AG09309 (cell line): ENCODE measurements around the gene FNDC10.

Source experiments
- DNase-seq: peaks from one replicate; pipeline ENCODE4 v3.0.0-alpha.2; 2010; ENCODE audit warnings: low read depth
- H3K4me3 ChIP-seq: 2 replicates; pipeline ENCODE4 v1.5.1; 2011; ENCODE audit warnings: mild to moderate bottlenecking, low read depth, low read length, moderate library complexity; ENCODE audit not compliant: control insufficient read depth
- TF ChIP-seq, protein P1 (sequence below): IDR thresholded peaks from 2 replicates; pipeline ENCODE4 v1.5.1; 2011; ENCODE audit warnings: mild to moderate bottlenecking, low read depth, low read length, inconsistent platforms; ENCODE audit not compliant: insufficient read depth, control insufficient read depth; ENCODE audit errors: missing control alignments

The FNDC10 gene

DNA sequence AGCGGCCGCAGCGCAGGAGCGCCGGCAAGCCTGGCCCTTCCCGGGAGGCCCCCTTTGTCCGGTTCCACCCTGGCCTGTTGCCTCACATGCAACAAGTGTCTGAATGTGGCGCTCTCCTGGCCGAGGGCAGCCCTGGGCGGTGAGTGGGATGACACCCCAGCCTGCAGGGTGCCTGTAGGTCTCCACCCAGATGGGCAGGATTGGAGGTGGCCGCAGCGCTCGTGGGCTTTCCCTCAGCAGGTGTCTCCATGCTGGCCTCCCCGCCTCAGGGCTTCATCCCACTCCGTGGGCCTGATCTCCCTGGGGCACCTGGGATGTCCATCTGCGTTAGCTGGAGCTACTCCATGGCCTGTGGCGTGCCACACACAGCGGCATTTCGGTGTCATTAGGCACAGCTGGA, 16.9 kb upstream of the FNDC10 start:
- TF ChIP-seq, protein P1, sequence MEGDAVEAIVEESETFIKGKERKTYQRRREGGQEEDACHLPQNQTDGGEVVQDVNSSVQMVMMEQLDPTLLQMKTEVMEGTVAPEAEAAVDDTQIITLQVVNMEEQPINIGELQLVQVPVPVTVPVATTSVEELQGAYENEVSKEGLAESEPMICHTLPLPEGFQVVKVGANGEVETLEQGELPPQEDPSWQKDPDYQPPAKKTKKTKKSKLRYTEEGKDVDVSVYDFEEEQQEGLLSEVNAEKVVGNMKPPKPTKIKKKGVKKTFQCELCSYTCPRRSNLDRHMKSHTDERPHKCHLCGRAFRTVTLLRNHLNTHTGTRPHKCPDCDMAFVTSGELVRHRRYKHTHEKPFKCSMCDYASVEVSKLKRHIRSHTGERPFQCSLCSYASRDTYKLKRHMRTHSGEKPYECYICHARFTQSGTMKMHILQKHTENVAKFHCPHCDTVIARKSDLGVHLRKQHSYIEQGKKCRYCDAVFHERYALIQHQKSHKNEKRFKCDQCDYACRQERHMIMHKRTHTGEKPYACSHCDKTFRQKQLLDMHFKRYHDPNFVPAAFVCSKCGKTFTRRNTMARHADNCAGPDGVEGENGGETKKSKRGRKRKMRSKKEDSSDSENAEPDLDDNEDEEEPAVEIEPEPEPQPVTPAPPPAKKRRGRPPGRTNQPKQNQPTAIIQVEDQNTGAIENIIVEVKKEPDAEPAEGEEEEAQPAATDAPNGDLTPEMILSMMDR = no peak
- no peak for DNase-seq
- H3K4me3 ChIP-seq = peak overlapping the region; percentile 96

DNA sequence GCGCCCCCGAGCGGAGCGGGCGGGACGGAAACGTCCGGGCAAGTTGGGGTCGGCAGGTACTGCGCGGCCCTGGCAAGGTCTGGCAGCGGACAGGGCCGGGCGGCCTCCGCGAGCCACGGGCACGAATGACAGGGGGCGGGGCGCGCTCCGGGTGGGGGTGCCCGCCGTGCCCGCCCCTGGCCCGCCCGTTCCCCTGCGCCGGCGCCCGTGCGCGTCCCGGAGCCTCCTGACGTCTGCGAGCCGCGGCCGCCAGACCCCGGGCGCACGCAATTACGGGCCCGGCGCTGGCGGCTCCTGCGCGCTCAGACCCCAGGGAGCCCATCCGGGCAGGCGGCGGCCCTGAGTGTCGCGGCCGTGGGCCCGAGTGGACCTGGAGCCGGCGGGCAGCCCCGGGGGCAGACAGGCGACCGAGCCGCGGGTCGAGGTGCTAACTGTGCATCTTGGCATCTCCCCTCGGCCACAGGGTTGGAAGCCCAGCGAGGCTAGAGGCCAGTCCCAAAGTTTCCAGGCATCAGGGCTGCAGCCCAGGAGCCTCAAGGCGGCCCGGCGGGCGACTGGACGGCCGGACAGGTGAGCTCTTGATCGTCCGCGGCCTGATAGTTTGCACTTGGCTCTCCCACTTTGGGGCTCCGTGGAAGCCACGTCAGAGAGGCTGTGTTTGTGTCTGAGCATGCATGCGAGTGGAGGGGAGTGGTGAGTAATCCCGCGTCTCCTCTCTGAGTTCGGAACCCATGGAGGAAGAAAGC, 16.3 kb upstream of the FNDC10 start:
- TF ChIP-seq, protein P1 = no peak
- peak overlapping the region; percentile 96 for H3K4me3 ChIP-seq
- DNase-seq = no peak

DNA sequence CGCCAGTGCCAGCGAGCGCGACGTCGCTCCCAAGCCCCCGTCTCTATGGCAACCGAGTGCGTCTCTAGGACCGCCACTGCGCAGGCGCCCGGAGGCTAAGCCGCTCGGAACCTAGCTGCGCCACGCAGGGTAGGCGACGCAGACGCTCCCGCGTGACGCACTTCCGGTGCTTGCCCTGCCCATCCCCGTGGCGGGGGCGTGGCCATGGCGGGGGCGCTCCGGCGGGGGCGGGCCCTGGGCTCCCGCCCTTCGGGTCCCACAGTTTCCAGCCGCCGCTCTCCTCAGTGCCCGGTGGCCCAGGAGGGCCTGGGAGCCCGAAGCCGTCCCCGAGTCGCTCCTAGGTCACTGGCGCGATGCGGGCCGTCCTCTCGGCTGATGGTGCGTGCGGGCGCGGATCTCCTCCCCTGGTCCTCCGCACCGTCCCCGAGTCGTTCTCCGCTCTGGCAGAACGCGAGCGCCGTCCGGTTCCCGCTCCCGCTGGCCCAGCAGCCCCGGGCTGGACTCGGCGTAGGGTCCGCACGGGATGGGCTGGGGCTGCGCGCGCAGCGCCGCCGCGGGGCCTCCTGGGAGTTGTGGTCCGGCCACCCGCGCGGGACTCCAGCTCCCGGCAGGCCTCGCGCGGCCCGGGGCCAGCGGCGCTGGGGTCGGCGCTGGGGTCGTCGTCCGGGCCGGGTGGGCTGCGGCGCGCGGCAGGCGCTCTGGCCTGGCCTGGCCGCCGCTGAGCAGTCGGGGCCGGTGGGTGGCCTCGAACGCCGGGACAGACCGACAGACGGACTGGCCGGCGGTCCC, 15.5 kb upstream of the FNDC10 start, which contains the start of gene MIB2:
MIB2 (plus strand) TSS at position 245 of the 789 bp plus-strand sequence. CDS start 7,953 bp downstream, outside the sequence.
- peak; percentile 68 for DNase-seq

DNA sequence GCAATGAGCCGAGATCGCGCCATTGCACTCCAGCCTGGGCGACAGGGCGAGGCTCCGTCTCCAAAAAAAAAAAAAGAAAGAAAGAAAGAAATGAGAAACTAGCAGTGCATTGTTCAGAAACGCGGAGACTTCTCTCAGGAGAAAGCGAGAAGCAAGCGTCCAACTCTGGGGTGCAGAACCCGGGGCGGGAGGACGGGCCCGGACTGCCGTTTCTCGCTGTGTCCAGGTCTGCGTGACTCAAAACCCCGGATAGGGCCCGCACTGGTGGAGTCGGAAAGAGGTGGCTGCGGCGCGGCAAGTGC, 15.0 kb upstream of the FNDC10 start:
- DNase-seq = no peak
- TF ChIP-seq, protein P1 = no peak

More for the DNA sequence above, 15.5 kb upstream of the FNDC10 start, which contains the start of gene MIB2:
- TF ChIP-seq, protein P1 = no peak
- peak within 1 kb of the TSS; percentile 96 for H3K4me3 ChIP-seq

DNA sequence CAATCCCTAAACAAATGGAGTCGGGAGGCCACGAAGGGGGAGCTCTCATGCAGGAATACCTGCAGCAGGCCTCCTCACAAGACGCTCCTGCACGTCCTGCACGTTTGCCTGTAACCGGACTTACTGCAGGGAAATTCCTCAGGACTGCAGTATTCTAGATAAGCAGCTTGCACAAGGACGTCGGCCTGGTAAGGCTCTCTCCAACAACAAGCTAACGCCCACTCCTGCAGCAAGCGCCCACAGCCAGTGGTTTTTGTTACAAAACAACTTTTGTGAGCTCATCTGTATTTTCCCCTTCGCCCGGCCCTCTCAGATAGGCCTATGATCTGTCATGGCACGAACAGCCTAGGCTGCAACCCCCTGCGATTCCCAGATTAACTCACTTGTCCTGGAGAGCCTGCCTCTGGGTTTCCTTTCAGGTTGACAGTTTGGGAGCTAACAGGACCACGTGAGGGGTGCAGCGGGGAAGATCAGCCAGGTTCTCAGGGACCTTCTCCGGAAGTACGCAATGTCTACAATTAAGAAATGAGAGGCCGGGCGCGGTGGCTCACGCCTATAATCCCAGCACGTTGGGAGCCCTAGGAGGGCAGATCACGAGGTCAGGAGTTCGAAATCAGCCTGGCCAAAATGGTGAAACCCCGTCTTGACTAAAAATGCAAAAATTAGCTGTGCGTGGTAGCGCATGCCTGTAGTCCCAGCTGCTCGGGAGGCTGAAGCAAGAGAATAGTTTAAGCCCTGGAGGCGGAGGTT, 14.4 kb upstream of the FNDC10 start:
- TF ChIP-seq, protein P1 = no peak
- H3K4me3 ChIP-seq = peak overlapping the region; percentile 86
- peak; percentile 78 for DNase-seq

More for the DNA sequence above, 15.0 kb upstream of the FNDC10 start:
- peak overlapping the region; percentile 86 for H3K4me3 ChIP-seq

DNA sequence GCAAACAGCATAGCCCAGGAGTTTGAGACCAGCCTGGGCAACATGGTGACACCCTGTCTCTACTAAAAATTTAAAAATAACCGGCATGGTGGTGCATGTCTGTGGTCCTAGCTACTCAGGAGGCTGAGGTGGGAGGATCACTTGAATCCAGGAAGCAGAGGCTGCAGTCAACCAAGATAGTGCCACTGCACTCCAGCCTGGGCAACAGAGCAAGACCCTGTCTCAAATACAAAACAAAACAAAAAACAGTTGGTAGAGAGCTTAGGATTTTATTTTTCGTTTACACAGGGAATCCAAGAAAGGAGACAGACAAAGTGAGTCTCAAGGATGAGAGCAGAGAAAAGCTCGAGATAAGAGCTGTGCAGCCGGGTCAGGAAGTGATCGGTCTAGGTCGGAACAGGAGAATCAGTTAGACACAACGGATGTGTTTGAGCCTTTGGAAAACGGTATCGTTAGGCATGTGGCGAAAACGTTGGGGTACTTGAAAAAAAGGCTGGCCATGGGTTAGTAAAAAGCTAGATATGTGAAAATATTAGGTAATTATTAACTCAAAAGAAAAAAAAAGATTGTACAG, 13.7 kb upstream of the FNDC10 start:
- H3K4me3 ChIP-seq = peak overlapping the region; percentile 86; the same call in 1 of the 2 replicates
- TF ChIP-seq, protein P1 = no peak
- DNase-seq = no peak
